Muscle of leg (tissue), 11 donors: ENCODE measurements around the gene PATL1. TPM values are rescaled to one million over a fixed set of nuclear protein-coding genes. Genes with fewer than 3 reads are reported as not detected.
"Not testable (repeated sequence)": the region's sequence is repeated elsewhere in the genome, so short reads cannot be mapped to it uniquely, and the experiment has no call there.

Experiments used
- DNase-seq: peaks from one replicate; pipeline ENCODE4 v3.0.0; 2013
- H3K27ac ChIP-seq: one replicate; pipeline ENCODE4 v1.5.1; 2013; ENCODE audit warnings: mild to moderate bottlenecking, low read length, control low read depth
- H3K27me3 ChIP-seq: one replicate; pipeline ENCODE4 v1.6.1; 2013; ENCODE audit warnings: low read length; ENCODE audit not compliant: control insufficient read depth, insufficient read depth
- H3K36me3 ChIP-seq: one replicate; pipeline ENCODE4 v1.6.1; 2013; ENCODE audit warnings: low read length; ENCODE audit not compliant: control insufficient read depth, insufficient read depth
- H3K4me1 ChIP-seq: one replicate; pipeline ENCODE4 v1.6.1; 2013; ENCODE audit warnings: low read length; ENCODE audit not compliant: control insufficient read depth, insufficient read depth
- H3K4me3 ChIP-seq: one replicate; pipeline ENCODE4 v1.5.1; 2013; ENCODE audit warnings: low read length, control low read depth
- H3K9me3 ChIP-seq: replicated peaks from 2 replicates; pipeline ENCODE4 v1.6.1; 2013; ENCODE audit warnings: low read depth, low read length; ENCODE audit not compliant: control insufficient read depth
- WGBS: methylation state at CpG from one replicate; pipeline ENCODE4 v1.1.5; 2013; ENCODE audit warnings: missing lambda C conversion rate; ENCODE audit not compliant: insufficient coverage; 5-methylcytosine and 5-hydroxymethylcytosine counted together
- polyA plus RNA-seq, 8 donors: library from polyadenylated mRNA; unstranded; fragments of 120-200 nt; gene quantifications; one replicate each; pipeline versions ENCODE4 v1.2.1 to v1.2.3, GENCODE V29; 2013; ENCODE audit warnings: inconsistent platforms in 1 of 8, low replicate concordance in 1 of 8; ENCODE audit not compliant: insufficient read length in 8 of 8, insufficient read depth in 1 of 8
- total RNA-seq: library from RNA; stranded (reverse); fragments of 120-200 nt; gene quantifications from one replicate; pipeline ENCODE4 v1.2.4, GENCODE V29; 2013

Gene PATL1
- total and polyA plus RNA-seq, 9 donors = 8.2 to 28.7 (median 25.7) TPM

GRCh38 chr11:59659981-59660380 lies 8.9 kb downstream of the PATL1 start:
- no peak for DNase-seq
- H3K9me3 ChIP-seq = no peaks in the 10 kb centered on the region
- no CpG with 5 or more reads among the region's 2 CpGs for WGBS
- no peak overlapping the region for H3K4me3 ChIP-seq
- no peaks in the 10 kb centered on the region for H3K27me3 ChIP-seq
- H3K36me3 ChIP-seq = peaks cover 36% of the 10 kb centered on the region
- H3K27ac ChIP-seq = no peak overlapping the region
- no peaks in the 10 kb centered on the region for H3K4me1 ChIP-seq

- Histone ChIP-seq H3K4me1 (no peaks in the 10 kb centered on the region), H3K27ac (no peak overlapping the region), H3K9me3 (no peaks in the 10 kb centered on the region), H3K4me3 (no peak overlapping the region), H3K36me3 (peaks cover 41% of the 10 kb centered on the region), H3K27me3 (no peaks in the 10 kb centered on the region)
- 80% methylated on average over 1 of the region's 5 CpGs for WGBS
- DNase-seq = no peak
These were observed 10.8 kb downstream of the PATL1 start for GRCh38 chr11:59658036-59658435.

- whole genome bisulfite sequencing = 94% methylated on average over 2 of the region's 4 CpGs
- Histone ChIP-seq H3K36me3 (peaks cover 50% of the 10 kb centered on the region), H3K27me3 (no peaks in the 10 kb centered on the region), H3K9me3 (no peaks in the 10 kb centered on the region), H3K4me1 (no peaks in the 10 kb centered on the region), H3K4me3 (no peak overlapping the region), H3K27ac (no peak overlapping the region)
- DNase-seq = no peak
These were observed 13.9 kb downstream of the PATL1 start for GRCh38 chr11:59654893-59655292.

- WGBS = no CpG with 5 or more reads among the region's 3 CpGs
- Histone ChIP-seq H3K27ac (no peak overlapping the region), H3K36me3 (peaks cover 60% of the 10 kb centered on the region), H3K4me3 (no peak overlapping the region), H3K27me3 (no peaks in the 10 kb centered on the region), H3K9me3 (no peaks in the 10 kb centered on the region), H3K4me1 (no peaks in the 10 kb centered on the region)
- peak; percentile 14 for DNase-seq
These were observed 21.4 kb downstream of the PATL1 start for GRCh38 chr11:59647245-59647980.

- 22% methylated on average over 1 of the region's 3 CpGs for WGBS
- H3K4me3 ChIP-seq = no peak overlapping the region
- no peaks in the 10 kb centered on the region for H3K27me3 ChIP-seq
- no peaks in the 10 kb centered on the region for H3K4me1 ChIP-seq
- no peak for DNase-seq
- no peak overlapping the region for H3K27ac ChIP-seq
- H3K36me3 ChIP-seq = peaks cover 62% of the 10 kb centered on the region
- no peaks in the 10 kb centered on the region for H3K9me3 ChIP-seq
These were observed 24.3 kb downstream of the PATL1 start for GRCh38 chr11:59644528-59644927.

- H3K4me3 ChIP-seq = no peak overlapping the region
- no peak overlapping the region for H3K27ac ChIP-seq
- DNase-seq = no peak
- H3K4me1 ChIP-seq = no peaks in the 10 kb centered on the region
- peaks cover 62% of the 10 kb centered on the region for H3K36me3 ChIP-seq
- H3K9me3 ChIP-seq = no peaks in the 10 kb centered on the region
- WGBS = no CpG with 5 or more reads among the region's 3 CpGs
- H3K27me3 ChIP-seq = no peaks in the 10 kb centered on the region
These were observed 25.4 kb downstream of the PATL1 start for GRCh38 chr11:59643390-59643789.

GRCh38 chr11:59641156-59641555 lies 27.7 kb downstream of the PATL1 start:
- H3K4me3 ChIP-seq = no peak overlapping the region
- no peak overlapping the region for H3K27ac ChIP-seq
- no peak for DNase-seq
- H3K36me3 ChIP-seq = peaks cover 62% of the 10 kb centered on the region
- no peaks in the 10 kb centered on the region for H3K27me3 ChIP-seq
- no peaks in the 10 kb centered on the region for H3K4me1 ChIP-seq
- no peaks in the 10 kb centered on the region for H3K9me3 ChIP-seq
- 90% methylated on average over 2 of the region's 3 CpGs for WGBS

GRCh38 chr11:59630493-59630892 lies 38.3 kb downstream of the PATL1 start:
- no peaks in the 10 kb centered on the region for H3K27me3 ChIP-seq
- H3K9me3 ChIP-seq = no peaks in the 10 kb centered on the region
- no peak for DNase-seq

GRCh38 chr11:59629996-59630395 lies 38.8 kb downstream of the PATL1 start:
- H3K36me3 ChIP-seq = peaks cover 4% of the 10 kb centered on the region
- H3K4me3 ChIP-seq = no peak overlapping the region
- no peaks in the 10 kb centered on the region for H3K27me3 ChIP-seq
- DNase-seq = no peak
- H3K4me1 ChIP-seq = no peaks in the 10 kb centered on the region
- no peaks in the 10 kb centered on the region for H3K9me3 ChIP-seq
- no peak overlapping the region for H3K27ac ChIP-seq

More at GRCh38 chr11:59630493-59630892, 38.3 kb downstream of the PATL1 start:
- Histone ChIP-seq H3K36me3 (peaks cover 8% of the 10 kb centered on the region), H3K27ac (no peak overlapping the region), H3K4me1 (no peaks in the 10 kb centered on the region), H3K4me3 (no peak overlapping the region)
- no CpG with 5 or more reads among the region's 2 CpGs for WGBS

- H3K27me3 ChIP-seq, H3K36me3 ChIP-seq, DNase-seq, H3K4me3 ChIP-seq, H3K9me3 ChIP-seq, H3K27ac ChIP-seq, H3K4me1 ChIP-seq: not testable (repeated sequence)
- 72% methylated on average over 3 of the region's 4 CpGs for WGBS
These were observed 41.9 kb downstream of the PATL1 start for GRCh38 chr11:59626969-59627368.

- no peak overlapping the region for H3K27ac ChIP-seq
- peaks cover 4% of the 10 kb centered on the region for H3K36me3 ChIP-seq
- no peaks in the 10 kb centered on the region for H3K9me3 ChIP-seq
- no CpG with 5 or more reads among the region's 3 CpGs for WGBS
- no peaks in the 10 kb centered on the region for H3K4me1 ChIP-seq
- DNase-seq = no peak
- no peaks in the 10 kb centered on the region for H3K27me3 ChIP-seq
- no peak overlapping the region for H3K4me3 ChIP-seq
These were observed 43.1 kb downstream of the PATL1 start for GRCh38 chr11:59625703-59626102.
